ENCODE measurements around the gene NSUN7. TPM values are rescaled to one million over a fixed set of nuclear protein-coding genes. Genes with fewer than 3 reads are reported as not detected.

NSUN7 gene
- total and polyA plus RNA-seq, 7 donors, result 0.03 to 0.39 (median 0.11) TPM; not detected in 4

DNA sequence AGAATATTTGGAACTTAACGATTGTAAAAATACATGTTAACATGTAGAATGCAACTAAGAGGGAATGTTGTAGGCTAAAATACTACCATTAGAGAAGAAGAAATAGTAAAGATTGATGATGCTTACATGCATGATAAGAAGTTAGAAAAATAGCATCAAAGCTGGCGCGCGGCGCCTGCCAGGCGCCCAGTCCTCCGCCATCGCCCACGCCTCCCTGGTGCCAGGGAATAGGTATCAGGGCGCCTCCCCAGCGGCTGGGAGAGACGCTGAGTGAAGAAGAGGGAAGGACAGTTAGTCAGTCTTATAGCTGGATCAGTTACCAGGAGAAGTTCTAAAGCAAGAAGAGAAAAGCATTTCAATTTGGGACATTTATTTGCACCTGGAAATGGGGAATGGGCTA lies 36.0 kb downstream of the NSUN7 start:
- 95 to 97% (median 96%) methylated on average over 12 of the region's 12 CpGs for WGBS, 3 donors
- no peaks in the 10 kb centered on the region for H3K36me3 ChIP-seq (ENCODE audit: insufficient read depth in 1 of 2, low read depth in 1 of 2)
- no peak overlapping the region for H3K4me3 ChIP-seq
- H3K4me1 ChIP-seq, result no peaks in the 10 kb centered on the region
- H3K27me3 ChIP-seq (ENCODE audit: insufficient read depth in 3 of 3, low read length in 2 of 3), result no peaks in the 10 kb centered on the region
- no peaks in the 10 kb centered on the region for H3K9me3 ChIP-seq
- H3K27ac ChIP-seq, result no peak overlapping the region
- DNase-seq, result no peak
- TF ChIP-seq, protein P1, sequence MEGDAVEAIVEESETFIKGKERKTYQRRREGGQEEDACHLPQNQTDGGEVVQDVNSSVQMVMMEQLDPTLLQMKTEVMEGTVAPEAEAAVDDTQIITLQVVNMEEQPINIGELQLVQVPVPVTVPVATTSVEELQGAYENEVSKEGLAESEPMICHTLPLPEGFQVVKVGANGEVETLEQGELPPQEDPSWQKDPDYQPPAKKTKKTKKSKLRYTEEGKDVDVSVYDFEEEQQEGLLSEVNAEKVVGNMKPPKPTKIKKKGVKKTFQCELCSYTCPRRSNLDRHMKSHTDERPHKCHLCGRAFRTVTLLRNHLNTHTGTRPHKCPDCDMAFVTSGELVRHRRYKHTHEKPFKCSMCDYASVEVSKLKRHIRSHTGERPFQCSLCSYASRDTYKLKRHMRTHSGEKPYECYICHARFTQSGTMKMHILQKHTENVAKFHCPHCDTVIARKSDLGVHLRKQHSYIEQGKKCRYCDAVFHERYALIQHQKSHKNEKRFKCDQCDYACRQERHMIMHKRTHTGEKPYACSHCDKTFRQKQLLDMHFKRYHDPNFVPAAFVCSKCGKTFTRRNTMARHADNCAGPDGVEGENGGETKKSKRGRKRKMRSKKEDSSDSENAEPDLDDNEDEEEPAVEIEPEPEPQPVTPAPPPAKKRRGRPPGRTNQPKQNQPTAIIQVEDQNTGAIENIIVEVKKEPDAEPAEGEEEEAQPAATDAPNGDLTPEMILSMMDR (IDR thresholded peaks at IDR 0.05), result no peak
- no peak for ATAC-seq
- intact Hi-C loops (cut with DNase I), result no loop called here

DNA sequence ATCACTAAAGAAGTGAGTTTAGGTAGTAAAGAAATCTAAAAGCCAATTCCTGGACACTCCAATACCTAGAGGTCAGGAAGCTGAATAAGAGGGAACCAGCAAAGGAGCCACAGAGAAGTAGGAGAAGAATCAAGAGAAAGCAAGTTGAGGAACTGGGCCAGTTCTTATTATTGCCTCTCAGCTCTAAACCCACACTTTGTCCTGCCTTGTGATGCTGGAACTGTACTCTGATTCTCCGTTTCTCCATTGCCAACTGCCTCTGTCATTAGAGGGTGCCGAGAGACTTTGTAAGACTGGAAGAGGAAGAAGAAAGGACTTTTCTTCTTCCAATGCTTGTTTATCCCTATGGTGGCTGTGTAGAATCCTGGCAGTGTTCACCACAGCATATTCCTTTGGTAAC lies 38.6 kb downstream of the NSUN7 start:
- no peak for ATAC-seq
- no peak overlapping the region for H3K27ac ChIP-seq
- H3K4me1 ChIP-seq, result no peaks in the 10 kb centered on the region
- no peaks in the 10 kb centered on the region for H3K36me3 ChIP-seq (ENCODE audit: insufficient read depth in 1 of 2, low read depth in 1 of 2)
- H3K9me3 ChIP-seq, result no peaks in the 10 kb centered on the region
- WGBS, 3 donors, result 53 to 64% (median 58%) methylated on average over 2 of the region's 2 CpGs
- intact Hi-C loops (cut with DNase I), result no loop called here
- no peak overlapping the region for H3K4me3 ChIP-seq
- DNase-seq, result no peak
- H3K27me3 ChIP-seq (ENCODE audit: insufficient read depth in 3 of 3, low read length in 2 of 3), result no peaks in the 10 kb centered on the region
- TF ChIP-seq, protein P1 (IDR thresholded peaks at IDR 0.05), result no peak

DNA sequence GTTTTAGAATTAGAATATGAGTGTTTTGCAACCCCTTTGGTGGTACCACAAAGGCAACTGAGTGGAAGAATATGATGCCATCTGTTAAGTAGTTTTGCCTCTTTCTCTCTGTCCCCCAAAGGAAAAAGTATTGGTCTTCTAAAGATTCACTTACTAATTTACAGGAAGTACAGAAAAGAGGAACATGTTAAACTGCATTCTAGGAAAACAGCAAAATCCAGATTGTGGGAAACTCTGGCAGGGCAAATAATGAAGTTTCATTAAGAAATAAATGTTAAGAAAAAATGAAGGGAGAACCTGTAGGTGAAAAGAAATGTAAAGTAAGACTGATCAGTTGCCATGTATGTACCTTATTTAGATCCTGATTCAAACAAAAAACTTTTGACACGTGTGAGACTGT lies 39.3 kb downstream of the NSUN7 start:
- no peak for DNase-seq
- H3K4me1 ChIP-seq, result no peaks in the 10 kb centered on the region
- no peaks in the 10 kb centered on the region for H3K36me3 ChIP-seq (ENCODE audit: insufficient read depth in 1 of 2, low read depth in 1 of 2)
- ATAC-seq, result no peak
- H3K9me3 ChIP-seq, result no peaks in the 10 kb centered on the region
- TF ChIP-seq, protein P1 (IDR thresholded peaks at IDR 0.05), result no peak
- intact Hi-C loops (cut with DNase I), result no loop called here
- no peaks in the 10 kb centered on the region for H3K27me3 ChIP-seq (ENCODE audit: insufficient read depth in 3 of 3, low read length in 2 of 3)
- no peak overlapping the region for H3K4me3 ChIP-seq
- WGBS, 3 donors, result 58 to 70% (median 61%) methylated on average over 1 of the region's 1 CpG
- H3K27ac ChIP-seq, result no peak overlapping the region

DNA sequence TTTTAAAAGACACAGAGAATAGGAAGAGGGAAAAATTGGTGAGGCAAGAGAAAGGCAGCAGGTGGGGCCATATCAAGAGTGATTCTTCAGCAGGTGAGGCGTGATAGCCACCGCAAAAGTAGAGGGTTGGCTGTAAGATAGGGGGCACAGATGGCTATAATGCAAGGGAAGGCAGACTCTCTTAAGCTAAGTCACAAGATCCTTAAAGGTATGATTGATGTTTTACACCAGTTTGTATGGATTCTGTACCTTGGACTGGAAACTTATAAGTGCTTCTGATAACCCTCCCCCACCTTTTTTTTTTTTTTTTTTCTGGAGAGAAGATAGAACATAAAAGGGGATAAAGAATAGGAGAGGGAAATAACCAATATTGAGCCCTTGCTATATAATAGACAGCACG lies 40.0 kb downstream of the NSUN7 start:
- intact Hi-C loops (cut with DNase I), result no loop called here
- WGBS, 3 donors, result 94 to 95% (median 94%) methylated on average over 3 of the region's 3 CpGs
- Histone ChIP-seq H3K27ac (no peak overlapping the region), H3K9me3 (no peaks in the 10 kb centered on the region), H3K36me3 (ENCODE audit: insufficient read depth in 1 of 2, low read depth in 1 of 2) (no peaks in the 10 kb centered on the region), H3K27me3 (ENCODE audit: insufficient read depth in 3 of 3, low read length in 2 of 3) (no peaks in the 10 kb centered on the region), H3K4me1 (no peaks in the 10 kb centered on the region), H3K4me3 (no peak overlapping the region)
- TF ChIP-seq, protein P1 (IDR thresholded peaks at IDR 0.05), result no peak
- ATAC-seq, result no peak
- no peak for DNase-seq

DNA sequence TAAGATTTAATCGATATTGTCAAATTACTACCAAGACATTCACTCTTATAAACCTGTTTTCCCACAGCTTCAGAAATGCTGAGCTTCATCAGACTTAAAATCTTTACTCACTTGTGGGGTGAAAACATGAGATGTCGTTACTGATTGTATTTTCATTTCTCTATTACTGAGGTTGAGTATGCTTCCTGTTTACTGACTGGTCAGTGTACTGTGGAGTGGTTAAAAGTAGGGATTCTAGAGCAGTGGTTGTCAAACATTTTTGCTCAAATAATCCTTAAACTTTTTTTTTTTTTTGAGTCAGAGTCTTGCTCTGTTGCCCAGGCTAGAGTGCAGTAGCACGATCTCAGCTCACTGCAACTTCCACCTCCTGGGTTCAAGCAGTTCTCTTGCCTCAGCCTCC lies 50.3 kb downstream of the NSUN7 start:
- intact Hi-C loops (cut with DNase I), result no loop called here
- 86 to 88% (median 87%) methylated on average over 3 of the region's 3 CpGs for WGBS, 3 donors
- no peak for ATAC-seq
- H3K4me3 ChIP-seq, result no peak overlapping the region
- H3K9me3 ChIP-seq, result no peaks in the 10 kb centered on the region
- no peak for DNase-seq
- H3K4me1 ChIP-seq, result no peaks in the 10 kb centered on the region
- no peaks in the 10 kb centered on the region for H3K36me3 ChIP-seq (ENCODE audit: insufficient read depth in 1 of 2, low read depth in 1 of 2)
- TF ChIP-seq, protein P1 (IDR thresholded peaks at IDR 0.05), result no peak
- no peak overlapping the region for H3K27ac ChIP-seq
- H3K27me3 ChIP-seq (ENCODE audit: insufficient read depth in 3 of 3, low read length in 2 of 3), result no peaks in the 10 kb centered on the region

Measured in psoas muscle (tissue), 8 donors.